Mesenchymal stem cell (in vitro differentiated cells and primary cell): ENCODE data around the gene UBE2I.

Source experiments
- DNase-seq: peaks from one replicate; pipeline ENCODE4 v3.0.0-alpha.2; 2013
- H2AFZ ChIP-seq: one replicate; pipeline ENCODE4 v1.6.1; 2013; ENCODE audit warnings: low read depth, mild to moderate bottlenecking, control low read depth, inconsistent platforms, low read length, moderate library complexity
- H2AK5ac ChIP-seq: 2 replicates; pipeline ENCODE4 v1.6.1; 2013; ENCODE audit warnings: low read length, moderate library complexity, mild to moderate bottlenecking, inconsistent platforms; ENCODE audit not compliant: severe bottlenecking
- H2BK120ac ChIP-seq: one replicate; pipeline ENCODE4 v1.6.1; 2013; ENCODE audit warnings: low read depth, mild to moderate bottlenecking, inconsistent platforms, low read length, moderate library complexity
- H2BK12ac ChIP-seq, 2 experiments: one replicate each; pipeline ENCODE4 v1.6.1; 2013; ENCODE audit warnings: inconsistent platforms in 2 of 2, low read length in 2 of 2, mild to moderate bottlenecking in 2 of 2, moderate library complexity in 2 of 2, control low read depth in 1 of 2
- H2BK15ac ChIP-seq: one replicate; pipeline ENCODE4 v1.6.1; 2013; ENCODE audit warnings: mild to moderate bottlenecking, low read depth, inconsistent platforms; ENCODE audit not compliant: poor library complexity, severe bottlenecking
- H2BK5ac ChIP-seq: 2 replicates; pipeline ENCODE4 v1.6.1; 2013; ENCODE audit warnings: low read depth, mild to moderate bottlenecking, low read length, control low read depth, inconsistent platforms; ENCODE audit not compliant: poor library complexity, severe bottlenecking
- H3K14ac ChIP-seq, 2 experiments: one replicate each; pipeline ENCODE4 v1.6.1; 2013; ENCODE audit warnings: inconsistent platforms in 2 of 2, low read length in 2 of 2, control low read depth in 1 of 2, mild to moderate bottlenecking in 1 of 2, moderate library complexity in 1 of 2
- H3K18ac ChIP-seq, 2 experiments: one replicate each; pipeline ENCODE4 v1.6.1; 2013; ENCODE audit warnings: inconsistent platforms in 2 of 2, low read length in 2 of 2, control low read depth in 1 of 2, low read depth in 1 of 2, mild to moderate bottlenecking in 1 of 2
- H3K23ac ChIP-seq, 2 experiments: one replicate each; pipeline ENCODE4 v1.6.1; 2013; ENCODE audit warnings: inconsistent platforms in 2 of 2, low read length in 2 of 2, mild to moderate bottlenecking in 2 of 2, moderate library complexity in 2 of 2, control low read depth in 1 of 2
- H3K27ac ChIP-seq: 2 replicates; pipeline ENCODE4 v1.5.1; 2013; ENCODE audit warnings: mild to moderate bottlenecking, moderate library complexity, low read length, control low read depth, inconsistent platforms; ENCODE audit not compliant: poor library complexity, severe bottlenecking
- H3K27me3 ChIP-seq, 2 experiments: 2 replicates each; pipeline versions ENCODE4 v1.6.1 to v1.7.0; 2013; ENCODE audit warnings: low read length in 2 of 2, mild to moderate bottlenecking in 2 of 2, moderate library complexity in 2 of 2, control low read depth in 1 of 2, inconsistent platforms in 1 of 2; ENCODE audit not compliant: control insufficient read depth in 1 of 2, insufficient read depth in 1 of 2
- H3K36me3 ChIP-seq, 2 experiments: 2 replicates each; pipeline versions ENCODE4 v1.6.1 to v1.7.0; 2013; ENCODE audit warnings: low read length in 2 of 2, control low read depth in 1 of 2, inconsistent platforms in 1 of 2, low read depth in 1 of 2, mild to moderate bottlenecking in 1 of 2; ENCODE audit not compliant: insufficient read depth in 2 of 2, control insufficient read depth in 1 of 2
- H3K4ac ChIP-seq, 2 experiments: one replicate each; pipeline ENCODE4 v1.6.1; 2013; ENCODE audit warnings: inconsistent platforms in 2 of 2, low read length in 2 of 2, mild to moderate bottlenecking in 2 of 2, moderate library complexity in 2 of 2, control low read depth in 1 of 2, low read depth in 1 of 2
- H3K4me1 ChIP-seq: 2 replicates; pipeline ENCODE4 v1.6.1; 2013; ENCODE audit warnings: low read depth, low read length, control low read depth; ENCODE audit not compliant: control insufficient read depth, insufficient read depth
- H3K4me2 ChIP-seq: 2 replicates; pipeline ENCODE4 v1.6.1; 2013; ENCODE audit warnings: low read length, mild to moderate bottlenecking, inconsistent platforms; ENCODE audit not compliant: poor library complexity, severe bottlenecking
- H3K4me3 ChIP-seq, 2 experiments: 2 replicates each; pipeline versions ENCODE4 v1.5.1 to v1.7.0; 2013; ENCODE audit warnings: low read length in 2 of 2, mild to moderate bottlenecking in 2 of 2, control low read depth in 1 of 2, low read depth in 1 of 2; ENCODE audit not compliant: insufficient read depth in 1 of 2
- H3K79me1 ChIP-seq: replicated peaks from 2 replicates; pipeline ENCODE4 v1.6.1; 2013; ENCODE audit warnings: mild to moderate bottlenecking, control low read depth, low read length, inconsistent platforms; ENCODE audit not compliant: poor library complexity, severe bottlenecking
- H3K9ac ChIP-seq: 2 replicates; pipeline ENCODE4 v1.7.0; 2013; ENCODE audit warnings: mild to moderate bottlenecking, low read length, moderate library complexity
- H3K9me3 ChIP-seq: 2 replicates; pipeline ENCODE4 v1.7.0; 2013; ENCODE audit warnings: mild to moderate bottlenecking, low read length; ENCODE audit not compliant: control insufficient read depth
- H4K8ac ChIP-seq: one replicate; pipeline ENCODE4 v1.6.1; 2013; ENCODE audit warnings: inconsistent platforms, mild to moderate bottlenecking, low read length, moderate library complexity
- H4K91ac ChIP-seq: one replicate; pipeline ENCODE4 v1.6.1; 2013; ENCODE audit warnings: mild to moderate bottlenecking, low read length, inconsistent platforms
- WGBS: methylation state at CpG from one replicate; pipeline ENCODE4 v1.1.7; 2013; ENCODE audit warnings: mixed read lengths; 5-methylcytosine and 5-hydroxymethylcytosine counted together

Gene UBE2I

DNA sequence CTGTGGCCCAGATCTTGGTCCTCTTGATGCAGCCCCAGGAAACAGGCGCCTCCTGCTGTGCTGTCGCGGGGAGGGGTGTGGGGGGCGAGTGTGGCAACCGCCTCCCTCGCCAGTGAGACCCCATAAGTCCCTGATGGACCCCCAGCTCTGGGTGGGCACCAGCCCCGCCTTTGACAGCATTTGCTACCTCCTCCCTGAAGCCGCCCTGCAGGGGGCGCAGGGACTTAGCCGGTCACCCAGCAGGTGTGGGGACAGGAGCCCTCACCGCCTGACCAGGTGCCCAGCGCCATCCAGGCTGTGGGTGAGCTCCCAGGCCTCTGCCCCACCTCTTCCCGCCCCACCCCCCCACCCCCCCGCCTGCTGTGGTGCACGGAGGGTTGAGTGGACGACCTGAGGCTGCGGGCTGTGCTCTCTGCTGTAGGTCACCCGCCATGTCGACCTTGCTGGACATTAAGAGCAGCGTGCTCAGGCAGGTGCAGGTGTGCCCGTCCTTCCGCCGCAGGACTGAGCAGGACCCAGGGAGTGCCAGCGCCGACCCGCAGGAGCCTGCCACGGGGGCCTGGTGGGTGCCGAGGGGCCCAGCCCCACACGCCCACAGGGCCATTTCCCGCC lies 28.8 kb downstream of the UBE2I start:
- Histone ChIP-seq H3K79me1 (no peaks in the 10 kb centered on the region), H2BK12ac (no peak overlapping the region), H3K4me3 (no peak overlapping the region), H2BK15ac (no peak overlapping the region), H3K23ac (no peak overlapping the region), H3K4me2 (no peak overlapping the region), H3K27me3 (peaks cover 52 to 73% of the 10 kb centered on the region in 2 experiments), H3K4me1 (peaks cover 20% of the 10 kb centered on the region), H3K14ac (no peak overlapping the region), H3K27ac (no peak overlapping the region), H2AK5ac (no peak overlapping the region), H3K18ac (no peak overlapping the region), H3K36me3 (no peaks in the 10 kb centered on the region), H3K9me3 (no peaks in the 10 kb centered on the region), H3K4ac (no peak overlapping the region), H3K9ac (no peak overlapping the region), H4K8ac (no peak overlapping the region), H2AFZ (no peak overlapping the region), H4K91ac (peak overlapping the region; percentile 1), H2BK5ac (no peak overlapping the region), H2BK120ac (no peak overlapping the region)
- no peak for DNase-seq
- 60% methylated on average over 24 of the region's 30 CpGs for WGBS

DNA sequence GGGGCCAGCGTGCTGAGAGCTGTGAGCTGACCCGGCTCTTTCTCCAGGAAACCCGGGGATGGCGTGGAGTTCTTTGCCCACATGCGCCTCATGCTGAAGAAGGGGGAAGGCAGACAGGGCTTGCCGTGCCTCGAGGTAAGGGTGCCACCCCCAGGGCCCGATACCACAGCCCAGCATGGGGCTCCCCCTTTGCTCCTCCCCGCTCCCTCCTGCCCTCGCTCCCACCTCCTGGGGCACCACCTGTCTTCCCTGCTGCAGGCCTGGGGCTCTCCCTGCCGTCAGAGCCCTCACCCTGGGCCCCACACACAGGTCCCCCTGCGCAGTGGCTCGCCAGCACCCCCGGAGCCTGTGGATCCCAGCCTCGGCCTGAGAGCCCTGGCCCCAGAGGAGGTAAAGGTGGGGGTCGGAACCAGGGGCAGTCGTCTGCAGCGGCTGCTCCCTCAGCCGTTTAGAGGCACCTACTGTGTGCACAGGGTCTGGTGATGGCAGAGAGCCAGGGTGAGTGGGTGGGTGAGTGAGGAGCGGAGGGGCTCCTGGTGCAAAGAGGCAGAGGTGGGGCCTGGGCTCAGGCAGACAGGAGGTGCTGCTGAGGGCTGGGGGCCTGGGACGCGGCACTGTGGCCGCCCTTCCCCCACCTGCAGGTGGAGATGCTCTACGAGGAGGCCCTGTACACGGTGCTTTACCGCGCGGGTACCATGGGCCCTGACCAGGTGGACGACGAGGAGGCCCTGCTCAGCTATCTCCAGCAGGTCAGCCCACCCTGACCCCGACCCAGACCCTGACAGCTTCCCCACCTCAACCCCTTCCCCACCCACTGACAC lies 29.6 kb downstream of the UBE2I start:
- Histone ChIP-seq H2BK12ac (no peak overlapping the region), H2AFZ (no peak overlapping the region), H4K91ac (no peak overlapping the region), H3K9ac (no peak overlapping the region), H3K79me1 (no peaks in the 10 kb centered on the region), H3K4me1 (peaks cover 18% of the 10 kb centered on the region), H3K9me3 (no peaks in the 10 kb centered on the region), H3K36me3 (no peaks in the 10 kb centered on the region), H2BK120ac (no peak overlapping the region), H3K4me3 (no peak overlapping the region), H3K14ac (no peak overlapping the region), H3K27ac (no peak overlapping the region), H3K4me2 (no peak overlapping the region), H2BK15ac (no peak overlapping the region), H3K18ac (no peak overlapping the region), H2AK5ac (no peak overlapping the region), H3K23ac (no peak overlapping the region), H3K4ac (no peak overlapping the region), H3K27me3 (peaks cover 49 to 76% of the 10 kb centered on the region in 2 experiments), H2BK5ac (no peak overlapping the region), H4K8ac (no peak overlapping the region)
- no peak for DNase-seq
- 84% methylated on average over 28 of the region's 31 CpGs for WGBS

DNA sequence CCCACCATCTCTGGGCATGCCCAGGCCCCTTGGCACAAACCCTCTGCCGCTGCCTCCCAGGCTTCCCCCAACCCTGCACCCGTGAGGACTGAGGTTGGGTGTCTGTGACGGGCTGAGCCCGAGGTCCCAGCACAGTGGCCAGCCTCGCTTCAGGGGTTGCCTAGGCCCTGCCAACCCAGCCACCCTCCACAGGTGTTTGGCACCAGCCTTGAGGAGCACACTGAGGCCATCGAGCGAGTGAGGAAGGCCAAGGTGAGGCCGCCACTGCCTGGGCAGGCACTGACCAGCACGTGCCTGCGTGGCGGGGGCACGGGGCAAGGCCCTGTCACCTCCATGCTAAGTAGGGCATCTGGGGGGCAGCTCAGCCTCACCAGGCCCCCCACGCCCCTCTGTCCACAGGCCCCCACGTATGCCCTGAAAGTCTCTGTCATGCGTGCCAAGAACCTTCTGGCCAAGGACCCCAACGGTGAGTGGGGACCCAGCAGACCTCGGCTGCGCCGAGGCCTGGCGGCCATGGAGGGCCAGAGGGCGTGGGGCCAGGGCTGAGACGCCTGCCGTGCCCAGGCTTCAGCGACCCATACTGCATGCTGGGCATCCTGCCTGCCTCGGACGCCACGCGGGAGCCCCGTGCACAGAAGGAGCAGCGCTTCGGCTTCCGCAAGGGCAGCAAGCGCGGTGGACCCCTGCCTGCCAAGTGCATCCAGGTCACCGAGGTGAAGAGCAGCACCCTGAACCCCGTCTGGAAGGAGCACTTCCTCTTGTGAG lies 31.5 kb downstream of the UBE2I start:
- no peak overlapping the region for H3K4ac ChIP-seq
- peaks cover 18% of the 10 kb centered on the region for H3K4me1 ChIP-seq
- H2BK12ac ChIP-seq: no peak overlapping the region
- H3K79me1 ChIP-seq: no peaks in the 10 kb centered on the region
- peaks cover 30 to 67% of the 10 kb centered on the region in 2 experiments for H3K27me3 ChIP-seq
- H3K9ac ChIP-seq: no peak overlapping the region
- H3K27ac ChIP-seq: no peak overlapping the region
- H3K18ac ChIP-seq: no peak overlapping the region
- H3K4me2 ChIP-seq: no peak overlapping the region
- H3K9me3 ChIP-seq: no peaks in the 10 kb centered on the region
- no peak overlapping the region for H2BK120ac ChIP-seq
- no peak overlapping the region for H2AK5ac ChIP-seq
- H4K8ac ChIP-seq: no peak overlapping the region
- 92% methylated on average over 36 of the region's 36 CpGs for WGBS
- peak overlapping the region in 1 of 2 experiments; percentile 14 for H3K4me3 ChIP-seq
- no peaks in the 10 kb centered on the region for H3K36me3 ChIP-seq
- no peak for DNase-seq
- H2BK5ac ChIP-seq: no peak overlapping the region
- H4K91ac ChIP-seq: peak overlapping the region; percentile 16
- H2BK15ac ChIP-seq: no peak overlapping the region
- no peak overlapping the region for H3K23ac ChIP-seq
- H3K14ac ChIP-seq: no peak overlapping the region
- H2AFZ ChIP-seq: no peak overlapping the region
